K562 (cell line): ENCODE results near the gene CRAMP1. TPM values are rescaled to one million over a fixed set of nuclear protein-coding genes. Genes with fewer than 3 reads are reported as not detected.

ENCODE experiments used
- ATAC-seq: fragments of 200-7000 bp; cut with Tn5 transposase; 3 replicates; pipeline ENCODE4 v1.9.1; 2020; ENCODE audit warnings: moderate library complexity
- BruUV-seq: library from RNA; stranded (reverse); fragments of 400-500 nt; replicated peaks from 2 replicates; lab custom pipeline; 2021; lab: Mats Ljungman, UMichigan
- CTCF ChIA-PET: fragments of 300-600 bp; formaldehyde crosslinking; extraction: SDS; loops from one replicate; lab custom pipeline; 2021; ENCODE audit warnings: low intra/inter-chr PET ratio; lab: Yijun Ruan, JAX
- POLR2A ChIA-PET: fragments of 300-600, 350-650 bp; sonication (Branson Sonifier 250); formaldehyde crosslinking; extraction: SDS; loops from one replicate; lab custom pipeline; 2021; ENCODE audit warnings: antibody characterized with exemption, inconsistent platforms; lab: Yijun Ruan, JAX
- DNase-seq, 4 experiments: peaks; one replicate each; pipeline versions ENCODE4 v3.0.0 to v3.0.0-alpha.2; 2011 to 2018; ENCODE audit warnings: low spot score in 3 of 4, mixed read lengths in 3 of 4; ENCODE audit errors: extremely low read depth in 1 of 4
- FAIRE-seq: peaks from 2 replicates; lab custom pipeline; 2011; peaks lifted over from hg19 to GRCh38; lab: Jason Lieb, UNC
- H2AFZ ChIP-seq: 2 replicates; pipeline ENCODE4 v1.6.0; 2011; ENCODE audit warnings: low read depth, low read length, control low read depth, inconsistent platforms
- H3K27ac ChIP-seq: fragments of 200-600 bp; 3 replicates; pipeline ENCODE4 v1.8.0; 2011; ENCODE audit warnings: low read depth, mild to moderate bottlenecking, control low read depth, inconsistent platforms, low read length, moderate library complexity, mixed read lengths; ENCODE audit errors: extremely low read depth
- H3K27me3 ChIP-seq, 2 experiments: fragments of 300-600 bp in 1 of 2; 2 replicates in 1 of 2; 3 replicates in 1 of 2; pipeline versions ENCODE4 v1.6.0 to v1.8.0; 2011; ENCODE audit warnings: inconsistent platforms in 2 of 2, low read length in 2 of 2, mild to moderate bottlenecking in 1 of 2, mixed read lengths in 1 of 2, moderate library complexity in 1 of 2; ENCODE audit not compliant: control insufficient read depth in 2 of 2, insufficient read depth in 2 of 2
- H3K36me3 ChIP-seq: fragments of 300-600 bp; 3 replicates; pipeline ENCODE4 v1.8.0; 2011; ENCODE audit warnings: mild to moderate bottlenecking, low read length, inconsistent platforms; ENCODE audit not compliant: control insufficient read depth, insufficient read depth
- H3K4me1 ChIP-seq, 2 experiments: fragments of 200-600 bp in 1 of 2; replicated peaks in 1 of 2; 2 replicates in 1 of 2; 3 replicates in 1 of 2; pipeline versions ENCODE4 v1.5.1 to v1.8.0; 2011; ENCODE audit warnings: inconsistent platforms in 2 of 2, low read length in 2 of 2, mild to moderate bottlenecking in 1 of 2, mixed read lengths in 1 of 2, moderate library complexity in 1 of 2; ENCODE audit not compliant: control insufficient read depth in 2 of 2, insufficient read depth in 2 of 2
- H3K4me2 ChIP-seq: 2 replicates; pipeline ENCODE4 v1.6.1; 2011; ENCODE audit warnings: low read length, control low read depth, inconsistent platforms, mixed read lengths; ENCODE audit not compliant: insufficient read depth
- H3K4me3 ChIP-seq: fragments of 200-600 bp; sonication (generic), shearing (Covaris generic); 2 replicates; pipeline ENCODE4 v1.5.1; 2016; ENCODE audit warnings: control low read depth, inconsistent platforms
- H3K79me2 ChIP-seq: fragments of 200-600 bp; 3 replicates; pipeline ENCODE4 v1.8.0; 2011; ENCODE audit warnings: low read length, inconsistent platforms; ENCODE audit not compliant: control insufficient read depth, insufficient read depth
- H3K9ac ChIP-seq, 2 experiments: 2 replicates each; pipeline versions ENCODE4 v1.6.0 to v1.6.1; 2011; ENCODE audit warnings: low read depth in 2 of 2, low read length in 2 of 2, control low read depth in 1 of 2, inconsistent platforms in 1 of 2, mild to moderate bottlenecking in 1 of 2, mixed read lengths in 1 of 2; ENCODE audit not compliant: insufficient read depth in 1 of 2
- H3K9me1 ChIP-seq: one replicate; pipeline ENCODE4 v1.6.0; 2011; ENCODE audit warnings: inconsistent platforms, mild to moderate bottlenecking, low read length, moderate library complexity; ENCODE audit not compliant: control insufficient read depth, insufficient read depth
- H3K9me3 ChIP-seq: replicated peaks from 2 replicates; pipeline ENCODE4 v1.5.1; 2011; ENCODE audit warnings: low read depth, low read length, inconsistent platforms; ENCODE audit not compliant: control insufficient read depth, insufficient read depth
- H4K20me1 ChIP-seq: replicated peaks from 2 replicates; pipeline ENCODE4 v1.6.1; 2011; ENCODE audit warnings: low read length, inconsistent platforms, mixed read lengths; ENCODE audit not compliant: control insufficient read depth, insufficient read depth
- CREBBP ChIP-seq: IDR thresholded peaks from one replicate; pipeline ENCODE4 v1.6.1; 2012; ENCODE audit warnings: low read depth, mild to moderate bottlenecking, control low read depth, inconsistent platforms, low read length
- FOS ChIP-seq: IDR thresholded peaks from 3 replicates; pipeline ENCODE4 v1.6.1; 2011; ENCODE audit not compliant: insufficient read length; ENCODE audit errors: extremely low read depth
- FOXO4 ChIP-seq: fragments of 450-650 bp; formaldehyde crosslinking; IDR thresholded peaks from 2 replicates; pipeline ENCODE4 v1.4.0; 2020; ENCODE audit warnings: mild to moderate bottlenecking, moderate library complexity
- GTF2B ChIP-seq: IDR thresholded peaks from 2 replicates; pipeline ENCODE4 v1.6.1; 2011; ENCODE audit not compliant: insufficient read length; ENCODE audit errors: extremely low read depth
- HOXB6 ChIP-seq: fragments of 250-450 bp; sonication (Bioruptor Pico); IDR thresholded peaks from 2 replicates; pipeline ENCODE4 v1.5.1; 2022; ENCODE audit warnings: mild to moderate bottlenecking, borderline replicate concordance
- L3MBTL2 ChIP-seq: fragments of 450-650 bp; IDR thresholded peaks from 2 replicates; pipeline ENCODE4 v1.6.1; 2016; ENCODE audit warnings: mild to moderate bottlenecking, moderate library complexity
- RBM15 ChIP-seq: fragments of 200-400 bp; formaldehyde crosslinking; IDR thresholded peaks from 2 replicates; pipeline ENCODE4 v1.6.1; 2018; ENCODE audit warnings: mild to moderate bottlenecking, low read length, moderate library complexity; ENCODE audit not compliant: insufficient read depth
- ZNF512 ChIP-seq: IDR thresholded peaks from 2 replicates; pipeline ENCODE4 v1.6.1; 2016; ENCODE audit warnings: missing genetic modification characterization, missing compliant biosample characterization
- ZNF644 ChIP-seq: fragments of 200-800 bp; sonication (Bioruptor generic); IDR thresholded peaks from 2 replicates; pipeline ENCODE4 v1.6.1; 2016; ENCODE audit warnings: low read depth, missing genetic modification characterization, missing compliant biosample characterization
- WGBS: fragments of 100-300 bp; shearing (Covaris generic); methylation state at CpG from one replicate; pipeline ENCODE4 v1.1.6; 2016; ENCODE audit warnings: low coverage, mixed read lengths; ENCODE audit not compliant: insufficient coverage; ENCODE audit errors: missing lambda C conversion rate; 5-methylcytosine and 5-hydroxymethylcytosine counted together
- in situ Hi-C: fragments of 300-500 bp; cut with MboI; formaldehyde crosslinking; loops from 4 replicates; pipeline ENCODE4 v1.15.0; 2018; ENCODE audit warnings: inconsistent platforms, mixed read lengths
- intact Hi-C: fragments of 100-400 bp; cut with micrococcal nuclease; formaldehyde crosslinking; loops from 2 replicates; pipeline ENCODE4 v1.14.2; 2022
- polyA plus RNA-seq, 8 experiments: library from polyadenylated mRNA; depleted of rRNA in 4 of 8; stranded (reverse) in 5 of 8; unstranded in 3 of 8; fragments of >200 nt; fragmentation: Nextera tagmentation in 2 of 8; fragmentation: Illumina TruSeq in 1 of 8; extraction: Ambion mirVana in 2 of 8; extraction: Trizol in 1 of 8; gene quantifications; 2 replicates each; pipeline versions ENCODE4 v1.2.1 to v1.2.3, GENCODE V29; 2011 to 2014; ENCODE audit warnings: inconsistent platforms in 1 of 8, missing spikeins in 1 of 8
- total RNA-seq, 7 experiments: library from RNA; depleted of rRNA in 6 of 7; stranded (reverse); fragments of >200 nt in 6 of 7; fragmentation: Illumina TruSeq in 2 of 7; extraction: Trizol in 2 of 7; gene quantifications; 2 replicates each; pipeline versions ENCODE4 v1.2.1 to v1.2.3, GENCODE V29; 2011 to 2021; ENCODE audit warnings: low replicate concordance in 1 of 7

Gene CRAMP1
- total and polyA plus RNA-seq, 9 of the 15 experiments (the other 6 are each of a cell fraction or from before 2014, with no cell fraction given): 0.52 to 20.8 (median 7.5) TPM

GRCh38 chr16:1659031-1659430, 46.9 kb downstream of the CRAMP1 start:
- peaks cover 92% of the 10 kb centered on the region; the same call in 2 of the 3 replicates for H3K36me3 ChIP-seq
- 0 out of 2 replicates have a peak, but pooled peaks cover 3% of the 10 kb centered on the region for H4K20me1 ChIP-seq
- H3K9me3 ChIP-seq: no peaks in the 10 kb centered on the region
- ChIA-PET CTCF (no interaction called here), POLR2A (interaction anchor here (0.5 to 0.8 kb wide), 2 partner anchors 17 to 47 kb away, joined by 4 read pairs; partner anchors contain the start of genes CRAMP1 and IFT140)
- no peak for FAIRE-seq
- no TSS peak for BruUV-seq
- 100% methylated on average over 3 of the region's 5 CpGs for WGBS
- 0 out of 4 replicates have a peak overlapping the region, but pooled peaks of 1 of the 2 experiments have one; percentile 56 for H3K9ac ChIP-seq
- peaks cover 0 to 32% of the 10 kb centered on the region in 2 experiments; a peak in 3 of 5 replicates for H3K4me1 ChIP-seq
- no peaks in the 10 kb centered on the region for H3K27me3 ChIP-seq
- TF ChIP-seq FOXO4 (CRISPR knock-in tag) (no peak), CREBBP (no peak), RBM15 (no peak), HOXB6 (CRISPR knock-in tag) (no peak), ZNF512 (tag) (no peak), GTF2B (no peak), ZNF644 (tag) (no peak), L3MBTL2 (no peak), FOS (no peak)
- no peak for DNase-seq
- no peak for ATAC-seq
- H2AFZ ChIP-seq: no peak overlapping the region
- no peak overlapping the region for H3K27ac ChIP-seq
- H3K79me2 ChIP-seq: no peaks in the 10 kb centered on the region; the same call in 2 of the 3 replicates
- intact Hi-C loops: no loop called here
- H3K9me1 ChIP-seq: no peaks in the 10 kb centered on the region
- no peak overlapping the region for H3K4me2 ChIP-seq
- H3K4me3 ChIP-seq: no peak overlapping the region
- in situ Hi-C loops: no loop called here
